WTC11 (cell line): ENCODE results near the gene CDRT4. TPM values are rescaled to one million over a fixed set of nuclear protein-coding genes. Genes with fewer than 3 reads are reported as not detected.

Experiments
- ATAC-seq: fragments of 200-7000 bp; cut with Tn5 transposase; 2 replicates; pipeline ENCODE4 v1.10.0; 2021; ENCODE audit warnings: mild to moderate bottlenecking, moderate library complexity
- CTCF ChIA-PET: fragments of 300-600 bp; sonication (Branson Sonifier 250); formaldehyde crosslinking; loops from one replicate; lab custom pipeline; 2021; ENCODE audit warnings: antibody characterized with exemption; lab: Charles Lee
- POLR2A ChIA-PET: fragments of 350-600 bp; sonication (Branson Sonifier 250); formaldehyde crosslinking; loops from one replicate; lab custom pipeline; 2021; ENCODE audit warnings: antibody characterized with exemption; lab: Charles Lee
- DNase-seq: peaks from one replicate; pipeline ENCODE4 v3.0.0; 2021; ENCODE audit warnings: low spot score
- H3K27ac Mint-ChIP-seq: 2 replicates; pipeline ENCODE4 v1.8.0; 2021; ENCODE audit warnings: mixed read lengths
- H3K27me3 Mint-ChIP-seq: 2 replicates; pipeline ENCODE4 v1.8.0; 2021; ENCODE audit warnings: low read depth, mild to moderate bottlenecking, moderate library complexity, mixed read lengths
- H3K36me3 Mint-ChIP-seq: 2 replicates; pipeline ENCODE4 v1.8.0; 2021; ENCODE audit warnings: mixed read lengths
- H3K4me1 Mint-ChIP-seq: 2 replicates; pipeline ENCODE4 v1.8.0; 2022; ENCODE audit warnings: mixed read lengths
- H3K4me3 Mint-ChIP-seq: 2 replicates; pipeline ENCODE4 v1.8.0; 2021; ENCODE audit warnings: mild to moderate bottlenecking, moderate library complexity, mixed read lengths
- H3K9me3 Mint-ChIP-seq: 2 replicates; pipeline ENCODE4 v1.8.0; 2021; ENCODE audit warnings: mixed read lengths
- ETV6 ChIP-seq: sonication (generic); formaldehyde crosslinking; IDR thresholded peaks from 2 replicates; pipeline ENCODE4 v1.8.1; 2022; ENCODE audit warnings: mild to moderate bottlenecking, missing genetic modification reagents
- GTF2I ChIP-seq: fragments of 250-450 bp; sonication (Bioruptor Pico); conservative IDR thresholded peaks from 2 replicates; pipeline ENCODE4 v1.4.0; 2021; ENCODE audit warnings: mild to moderate bottlenecking
- IRF2 ChIP-seq: sonication (generic); formaldehyde crosslinking; IDR thresholded peaks from 2 replicates; pipeline ENCODE4 v1.8.0; 2022; ENCODE audit warnings: low read depth, missing genetic modification reagents, borderline replicate concordance
- MAX ChIP-seq: sonication (generic); formaldehyde crosslinking; IDR thresholded peaks from 2 replicates; pipeline ENCODE4 v1.8.0; 2022; ENCODE audit warnings: mild to moderate bottlenecking, missing genetic modification reagents
- NFE2L1 ChIP-seq: sonication (generic); formaldehyde crosslinking; IDR thresholded peaks from 2 replicates; pipeline ENCODE4 v1.8.1; 2023; ENCODE audit warnings: missing genetic modification reagents
- NFYB ChIP-seq: sonication (generic); formaldehyde crosslinking; conservative IDR thresholded peaks from 2 replicates; pipeline ENCODE4 v1.8.0; 2022; ENCODE audit warnings: low read depth, missing genetic modification reagents
- NR1H2 ChIP-seq: sonication (generic); formaldehyde crosslinking; IDR thresholded peaks from 2 replicates; pipeline ENCODE4 v1.9.0; 2021; ENCODE audit warnings: mild to moderate bottlenecking, moderate library complexity, missing genetic modification reagents
- PRDM15 ChIP-seq: sonication (generic); formaldehyde crosslinking; IDR thresholded peaks from 2 replicates; pipeline ENCODE4 v1.8.0; 2022; ENCODE audit warnings: missing genetic modification reagents
- PREB ChIP-seq: sonication (generic); formaldehyde crosslinking; IDR thresholded peaks from 2 replicates; pipeline ENCODE4 v1.8.1; 2022; ENCODE audit warnings: mild to moderate bottlenecking, missing genetic modification reagents, moderate library complexity, borderline replicate concordance
- USF2 ChIP-seq: sonication (generic); formaldehyde crosslinking; IDR thresholded peaks from 2 replicates; pipeline ENCODE4 v1.8.1; 2023; ENCODE audit warnings: mild to moderate bottlenecking, missing genetic modification reagents, moderate library complexity
- ZNF232 ChIP-seq: sonication (generic); formaldehyde crosslinking; IDR thresholded peaks from 2 replicates; pipeline ENCODE4 v1.8.0; 2022; ENCODE audit warnings: mild to moderate bottlenecking, missing genetic modification reagents
- total RNA-seq: library from RNA; stranded (reverse); gene quantifications from 3 replicates; pipeline ENCODE4 v1.2.3, GENCODE V29; 2021
- TF ChIP-seq, protein P1 (sequence below): sonication (generic); formaldehyde crosslinking; IDR thresholded peaks from 2 replicates; pipeline ENCODE4 v1.8.0; 2022; ENCODE audit warnings: mild to moderate bottlenecking, missing genetic modification reagents
- TF ChIP-seq, protein P2 (sequence below): sonication (generic); formaldehyde crosslinking; IDR thresholded peaks from 2 replicates; pipeline ENCODE4 v1.8.1; 2022; ENCODE audit warnings: low read depth, mild to moderate bottlenecking, moderate library complexity, missing genetic modification reagents, borderline replicate concordance

Gene CDRT4
- total RNA-seq, 1 experiment from 2014 or later = 4.9 TPM

DNA sequence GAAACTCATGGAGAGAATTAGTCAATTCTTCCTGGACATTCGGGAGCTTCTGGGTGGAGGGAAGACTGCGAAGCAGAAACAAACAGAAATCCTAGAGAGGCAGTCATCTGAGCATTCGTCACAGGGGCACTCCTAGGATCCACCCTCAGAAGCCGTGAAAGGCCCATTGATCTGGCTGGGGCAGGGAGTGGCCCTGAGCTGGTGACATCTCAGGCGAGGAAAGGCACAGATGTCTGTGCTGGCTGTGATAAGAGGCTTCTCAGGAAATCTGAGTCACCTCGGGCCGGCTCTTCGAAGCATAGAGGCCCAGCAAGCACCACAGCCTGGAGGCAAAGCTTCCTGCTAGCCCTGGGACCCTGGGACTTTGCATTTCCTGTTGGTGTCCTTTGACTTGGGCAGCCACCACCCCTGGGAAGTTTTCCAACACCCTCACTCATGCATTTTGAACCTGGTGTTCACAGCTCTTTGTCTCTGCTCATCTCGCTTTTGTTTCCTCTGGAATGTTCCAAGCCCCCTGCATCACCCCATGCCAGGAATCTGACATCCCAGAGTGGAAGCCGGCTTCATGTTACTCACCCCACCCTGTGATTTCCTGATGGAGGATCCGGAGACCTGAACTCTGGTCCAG is 23.3 kb upstream of the CDRT4 start (continued):
- TF ChIP-seq PRDM15 (peak; percentile 75), ETV6 (CRISPR knock-in tag) (peak; percentile 30; the same call in 1 of the 2 replicates), PREB (no peak), NFE2L1 (CRISPR knock-in tag) (0 out of 2 replicates have a peak, but pooled peaks have one; percentile 55), ZNF232 (peak; percentile 49; the same call in 1 of the 2 replicates), NR1H2 (CRISPR knock-in tag) (no peak), GTF2I (no peak), IRF2 (no peak), USF2 (CRISPR knock-in tag) (no peak), MAX (0 out of 2 replicates have a peak, but pooled peaks have one; percentile 37)
- TF ChIP-seq, protein P1, sequence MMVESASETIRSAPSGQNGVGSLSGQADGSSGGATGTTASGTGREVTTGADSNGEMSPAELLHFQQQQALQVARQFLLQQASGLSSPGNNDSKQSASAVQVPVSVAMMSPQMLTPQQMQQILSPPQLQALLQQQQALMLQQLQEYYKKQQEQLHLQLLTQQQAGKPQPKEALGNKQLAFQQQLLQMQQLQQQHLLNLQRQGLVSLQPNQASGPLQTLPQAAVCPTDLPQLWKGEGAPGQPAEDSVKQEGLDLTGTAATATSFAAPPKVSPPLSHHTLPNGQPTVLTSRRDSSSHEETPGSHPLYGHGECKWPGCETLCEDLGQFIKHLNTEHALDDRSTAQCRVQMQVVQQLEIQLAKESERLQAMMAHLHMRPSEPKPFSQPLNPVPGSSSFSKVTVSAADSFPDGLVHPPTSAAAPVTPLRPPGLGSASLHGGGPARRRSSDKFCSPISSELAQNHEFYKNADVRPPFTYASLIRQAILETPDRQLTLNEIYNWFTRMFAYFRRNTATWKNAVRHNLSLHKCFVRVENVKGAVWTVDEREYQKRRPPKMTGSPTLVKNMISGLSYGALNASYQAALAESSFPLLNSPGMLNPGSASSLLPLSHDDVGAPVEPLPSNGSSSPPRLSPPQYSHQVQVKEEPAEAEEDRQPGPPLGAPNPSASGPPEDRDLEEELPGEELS (CRISPR knock-in tag) = 0 out of 2 replicates have a peak, but pooled peaks have one; percentile 60
- TF ChIP-seq, protein P2, sequence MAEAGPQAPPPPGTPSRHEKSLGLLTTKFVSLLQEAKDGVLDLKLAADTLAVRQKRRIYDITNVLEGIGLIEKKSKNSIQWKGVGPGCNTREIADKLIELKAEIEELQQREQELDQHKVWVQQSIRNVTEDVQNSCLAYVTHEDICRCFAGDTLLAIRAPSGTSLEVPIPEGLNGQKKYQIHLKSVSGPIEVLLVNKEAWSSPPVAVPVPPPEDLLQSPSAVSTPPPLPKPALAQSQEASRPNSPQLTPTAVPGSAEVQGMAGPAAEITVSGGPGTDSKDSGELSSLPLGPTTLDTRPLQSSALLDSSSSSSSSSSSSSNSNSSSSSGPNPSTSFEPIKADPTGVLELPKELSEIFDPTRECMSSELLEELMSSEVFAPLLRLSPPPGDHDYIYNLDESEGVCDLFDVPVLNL (CRISPR knock-in tag) = no peak

DNA sequence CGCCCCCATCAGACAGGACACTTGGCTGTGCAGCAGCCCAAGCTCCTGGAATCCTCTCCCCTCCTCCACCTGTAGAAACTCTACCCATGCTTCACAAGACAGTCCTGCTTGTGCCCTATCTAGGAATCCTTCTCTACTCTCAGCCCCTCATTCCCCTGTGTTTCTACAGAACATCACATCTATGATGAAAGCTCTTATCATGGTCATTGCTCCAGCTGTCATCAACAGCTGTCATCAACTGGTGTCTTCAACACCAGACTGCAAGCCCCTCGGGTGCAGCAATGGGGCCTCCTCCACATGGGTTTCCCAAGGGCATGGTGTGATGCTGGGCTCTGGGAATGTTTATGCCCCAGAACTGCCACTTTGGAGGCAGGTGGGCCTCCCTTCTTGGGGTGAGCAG is 21.1 kb upstream of the CDRT4 start:
- no peak for ATAC-seq
- Mint-ChIP-seq H3K4me3 (no peak overlapping the region), H3K4me1 (peaks cover 53% of the 10 kb centered on the region), H3K27me3 (no peaks in the 10 kb centered on the region), H3K27ac (no peak overlapping the region), H3K36me3 (peaks cover 19% of the 10 kb centered on the region), H3K9me3 (peaks cover 6% of the 10 kb centered on the region; the same call in 1 of the 2 replicates)
- CTCF ChIA-PET = interaction anchor here (0.7 to 4.8 kb wide), 3 partner anchors 14 to 230 kb away, joined by 4 to 61 read pairs (median 4); no protein-coding TSS in a partner anchor
- no peak for DNase-seq
- TF ChIP-seq, protein P2 (CRISPR knock-in tag) = no peak
- no peak for TF ChIP-seq NFYB (CRISPR knock-in tag)
- POLR2A ChIA-PET = no interaction called here
